ENCODE data around the gene CA11.

DNA sequence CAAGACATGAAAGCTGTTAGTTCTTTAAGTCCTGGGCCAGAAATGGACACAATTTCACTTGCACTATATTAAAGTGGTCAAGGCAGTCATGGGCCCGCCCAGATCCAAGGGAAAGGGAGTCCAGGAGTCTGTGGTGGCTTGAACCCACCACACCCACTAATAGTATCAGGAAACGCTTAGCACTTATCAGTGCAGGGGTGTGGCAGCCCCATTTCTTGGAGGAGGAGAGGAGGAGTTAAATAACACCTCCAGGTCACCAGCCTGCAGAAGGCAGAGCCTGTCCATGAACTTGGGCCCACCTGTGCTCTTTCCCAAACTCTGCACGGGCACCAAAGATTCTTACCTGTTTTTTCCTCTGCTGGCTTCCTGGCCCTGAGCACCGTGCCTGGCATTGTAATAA is 32.2 kb upstream of the CA11 start:
- TF ChIP-seq POLR2AphosphoS5 (IDR thresholded peaks at IDR 0.05; ENCODE audit: low read depth, low read length): no peak
- TF ChIP-seq TAF1 (IDR thresholded peaks at IDR 0.05; ENCODE audit: borderline replicate concordance, low read depth, low read length): no peak
- no peak for TF ChIP-seq POLR2A (IDR thresholded peaks at IDR 0.05; ENCODE audit: low read depth, low read length)

Measured in GM12892 (cell line).